22Rv1 (cell line): ENCODE measurements around the gene KLK11.

Source experiments
- CTCF ChIP-seq: fragments of 450-650 bp; IDR thresholded peaks from 2 replicates; pipeline ENCODE4 v1.5.1; 2017; ENCODE audit warnings: mild to moderate bottlenecking
- ZFX ChIP-seq: fragments of 450-650 bp; IDR thresholded peaks from 2 replicates; pipeline ENCODE4 v1.6.1; 2017; ENCODE audit warnings: antibody characterized with exemption, borderline replicate concordance

GRCh38 chr19:51020988-51021651 is 5.3 kb downstream of the KLK11 start:
- TF ChIP-seq CTCF (peak; percentile 87), ZFX (no peak)
